Measurements from ENCODE around the gene BCO2. TPM values are rescaled to one million over a fixed set of nuclear protein-coding genes. Genes with fewer than 3 reads are reported as not detected.

Gene BCO2
- total and polyA plus RNA-seq, 2 experiments from 2014 or later = 0.63 to 1.1 TPM

- no peak for TF ChIP-seq ETS1 (IDR thresholded peaks at IDR 0.05)
- TF ChIP-seq STAT1 (IDR thresholded peaks at IDR 0.05; ENCODE audit: unreplicated experiment) = no peak
- no peak for TF ChIP-seq JUNB (IDR thresholded peaks at IDR 0.05; ENCODE audit: unreplicated experiment)
- TF ChIP-seq CREB1 (CRISPR knock-in tag; IDR thresholded peaks at IDR 0.05; ENCODE audit: low read depth) = no peak
- no peak for TF ChIP-seq EZH2phosphoT487 (IDR thresholded peaks at IDR 0.05; ENCODE audit: unreplicated experiment)
- TF ChIP-seq ZNF462 (CRISPR knock-in tag; IDR thresholded peaks at IDR 0.05) = no peak
Measured at GRCh38 chr11:112226831-112227401, 51.6 kb downstream of the BCO2 start (continued).

GRCh38 chr11:112227471-112227870, 52.2 kb downstream of the BCO2 start:
- Histone ChIP-seq H3F3A (replicated peaks; ENCODE audit: low read depth) (no peaks in the 10 kb centered on the region), H2AFZ (no peak overlapping the region)
- no peaks in the 10 kb centered on the region for H3K9me3 Mint-ChIP-seq
- no peak for TF ChIP-seq CREB1 (CRISPR knock-in tag; IDR thresholded peaks at IDR 0.05; ENCODE audit: low read depth)
- no peak for TF ChIP-seq POLR2AphosphoS5 (IDR thresholded peaks at IDR 0.05; ENCODE audit: low read depth)
- no peak for TF ChIP-seq ZNF114 (CRISPR knock-in tag; IDR thresholded peaks at IDR 0.05)
- no peak for TF ChIP-seq EZH2phosphoT487 (IDR thresholded peaks at IDR 0.05; ENCODE audit: unreplicated experiment)
- TF ChIP-seq CTCF (conservative IDR thresholded peaks at IDR 0.05; ENCODE audit: low read depth in 2 of 2) = no peak
- TF ChIP-seq ZNF331 (CRISPR knock-in tag; IDR thresholded peaks at IDR 0.05; ENCODE audit: low read depth) = no peak
- TF ChIP-seq ETS1 (IDR thresholded peaks at IDR 0.05) = no peak
- TF ChIP-seq STAT1 (IDR thresholded peaks at IDR 0.05; ENCODE audit: unreplicated experiment) = no peak
- no peak for TF ChIP-seq JUNB (IDR thresholded peaks at IDR 0.05; ENCODE audit: unreplicated experiment)
- no peak for TF ChIP-seq EZH2 (IDR thresholded peaks at IDR 0.05; ENCODE audit: low read depth, unreplicated experiment)

More at GRCh38 chr11:112227471-112227870, 52.2 kb downstream of the BCO2 start:
- Histone ChIP-seq H3K9me2 (ENCODE audit: insufficient read depth) (no peaks in the 10 kb centered on the region), H3K4me1 (ENCODE audit: insufficient read depth) (peaks cover 7% of the 10 kb centered on the region), H4K20me1 (replicated peaks; ENCODE audit: insufficient read depth) (peaks cover 5% of the 10 kb centered on the region; the same call in 1 of the 2 replicates), H3K4me2 (peak overlapping the region; percentile 95), H3K4me3 (peak overlapping the region; percentile 85), H3K36me3 (ENCODE audit: insufficient read depth) (peaks cover 8% of the 10 kb centered on the region; the same call in 1 of the 2 replicates), H3K27me3 (ENCODE audit: insufficient read depth) (no peaks in the 10 kb centered on the region; the same call in 1 of the 2 replicates), H3K27ac (ENCODE audit: low read depth) (no peak overlapping the region), H3K79me2 (replicated peaks; ENCODE audit: insufficient read depth) (peaks cover 35% of the 10 kb centered on the region)
- H3K4me3 Mint-ChIP-seq = peak overlapping the region; percentile 75
- ATAC-seq = no peak
- H3K27me3 Mint-ChIP-seq (ENCODE audit: insufficient read depth, low read depth, poor library complexity) = peaks cover 9% of the 10 kb centered on the region
- DNase-seq (ENCODE audit: low spot score) = no peak
- H3K36me3 Mint-ChIP-seq (ENCODE audit: low read depth) = peaks cover 15% of the 10 kb centered on the region; the same call in 2 of the 3 replicates
- peak overlapping the region; percentile 7; the same call in 1 of the 2 replicates for H3K27ac Mint-ChIP-seq
- peaks cover 12% of the 10 kb centered on the region for H3K4me1 Mint-ChIP-seq

Data from GM23338 (cell line).